Measurements from ENCODE around the gene HADH. TPM values are rescaled to one million over a fixed set of nuclear protein-coding genes. Genes with fewer than 3 reads are reported as not detected.
"Not testable (repeated sequence)": the region's sequence is repeated elsewhere in the genome, so short reads cannot be mapped to it uniquely, and the experiment has no call there.

Gene HADH
- polyA plus RNA-seq, 5 donors: 67.9 to 83.8 (median 78.1) TPM

DNA sequence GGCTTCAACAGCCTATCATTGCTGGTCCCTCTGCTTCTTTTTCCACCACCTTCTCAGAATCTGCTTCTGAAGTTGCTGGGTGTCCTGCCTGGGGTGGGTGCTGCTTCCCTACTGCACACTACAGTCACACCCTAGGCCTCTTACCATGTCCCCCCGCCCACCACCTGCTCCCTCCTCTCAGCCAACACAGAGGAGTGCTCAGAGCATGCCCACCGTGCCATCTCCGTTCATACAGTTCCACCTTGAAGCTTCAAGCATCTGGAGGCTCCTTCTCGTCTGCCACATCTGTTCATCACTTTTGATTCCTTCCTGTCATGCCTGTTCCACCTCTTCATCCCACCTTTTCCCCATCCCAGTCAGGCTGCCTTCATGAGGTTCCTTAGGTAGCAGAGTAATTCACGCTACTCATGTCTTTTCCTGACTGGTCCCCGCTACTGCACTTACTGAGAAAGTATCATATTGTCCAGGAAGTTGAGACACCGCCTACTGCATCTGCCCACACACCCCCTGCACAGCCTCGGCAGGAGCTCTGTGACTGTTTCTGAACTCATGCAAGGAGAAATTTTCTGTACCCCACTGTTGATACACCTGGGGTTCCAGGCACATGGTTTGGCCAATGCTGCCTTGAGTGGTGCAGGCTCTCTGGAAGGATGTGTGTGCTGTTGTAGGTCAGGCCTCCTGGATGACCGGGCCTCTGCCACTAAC is 39.5 kb downstream of the HADH start:
- no peak for DNase-seq

DNA sequence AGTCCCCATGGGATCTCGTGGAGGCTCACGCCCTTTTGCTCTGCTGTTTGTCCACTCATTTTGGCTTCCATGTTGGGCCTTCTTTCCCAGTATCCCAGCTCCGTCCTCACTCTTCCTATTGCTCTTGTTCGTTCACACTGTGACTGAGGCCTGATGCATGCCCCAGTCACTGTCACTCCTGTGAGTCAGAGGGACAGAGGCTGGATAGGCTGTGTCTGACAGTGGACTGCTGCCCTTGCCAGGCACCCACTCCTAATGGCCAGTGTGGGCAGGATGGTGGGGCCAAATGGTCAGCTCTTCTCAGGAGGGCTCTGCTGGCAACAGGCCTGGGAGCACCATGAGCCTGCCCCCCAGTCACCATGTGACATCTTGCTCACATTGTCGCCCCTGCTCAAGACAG is 40.0 kb downstream of the HADH start:
- no peak for DNase-seq

DNA sequence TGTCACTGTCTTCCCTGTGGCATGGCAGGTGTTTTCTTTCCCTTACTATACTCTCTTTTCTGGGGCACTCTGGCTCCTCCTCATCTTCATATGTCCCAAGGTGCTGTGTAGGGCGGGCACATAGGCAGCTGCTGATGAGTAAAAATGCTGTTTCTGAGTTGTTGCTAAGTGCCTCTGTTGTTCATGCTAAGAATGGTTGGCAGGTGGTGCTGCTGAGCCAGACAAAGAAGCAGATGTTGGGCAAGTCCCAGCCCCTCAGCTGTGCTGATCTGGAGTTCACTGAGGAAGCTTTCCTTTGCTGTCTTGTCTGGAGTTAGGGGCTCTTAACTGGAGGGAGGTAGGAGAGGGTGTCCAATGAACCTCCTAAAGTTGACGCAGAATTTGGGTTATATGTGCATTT is 40.6 kb downstream of the HADH start:
- DNase-seq: peak in 1 of 2 donors; percentile 27

DNA sequence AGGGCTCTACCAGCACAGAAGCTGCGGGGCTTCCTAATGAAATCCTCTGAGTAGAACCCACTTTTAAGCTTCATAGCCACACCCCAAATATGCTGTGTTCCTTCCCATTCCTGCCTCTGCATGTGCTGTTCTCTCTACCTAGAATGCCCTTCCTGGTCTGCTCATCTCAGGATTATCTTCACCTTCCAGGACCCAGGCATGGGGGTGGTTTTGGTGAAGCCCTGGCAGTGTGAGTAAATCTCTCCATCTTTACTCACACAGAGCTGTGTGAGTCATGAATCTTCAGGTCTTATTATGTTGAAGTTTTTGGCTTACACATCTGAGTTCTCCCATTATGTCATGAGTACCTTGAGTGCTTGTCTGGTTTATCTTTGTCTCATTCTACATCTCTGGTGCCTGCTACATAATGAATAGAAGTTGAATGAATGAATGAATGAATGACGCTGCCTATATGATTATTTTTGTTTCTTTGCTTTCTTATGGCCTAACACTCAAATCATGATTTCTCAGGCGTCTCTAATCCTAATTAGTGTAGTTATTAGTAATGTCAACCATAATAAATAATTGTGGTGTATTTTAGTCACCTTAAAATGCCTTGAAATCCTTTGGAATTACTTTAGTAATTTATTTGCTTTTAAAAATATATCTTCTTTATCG is 41.9 kb downstream of the HADH start:
- DNase-seq: no peak

DNA sequence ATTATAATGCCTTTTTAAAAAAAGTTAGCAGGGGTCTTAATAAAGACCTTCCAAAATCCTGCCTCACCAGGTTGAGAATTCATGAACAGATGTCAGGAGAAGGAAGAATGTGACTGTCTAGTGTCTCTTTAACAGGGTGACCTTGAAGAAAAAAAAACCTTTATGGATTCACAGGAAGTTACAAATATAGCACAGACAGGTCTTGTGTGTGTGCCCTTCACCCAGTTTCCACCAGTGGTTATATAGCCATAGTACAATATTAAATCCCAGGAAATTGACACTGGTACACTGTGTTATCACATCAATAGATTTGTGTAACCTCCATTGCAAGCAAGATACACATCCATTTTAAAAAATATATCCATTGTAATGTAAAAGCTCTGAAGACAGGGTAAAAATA is 43.7 kb downstream of the HADH start:
- no peak for DNase-seq

DNA sequence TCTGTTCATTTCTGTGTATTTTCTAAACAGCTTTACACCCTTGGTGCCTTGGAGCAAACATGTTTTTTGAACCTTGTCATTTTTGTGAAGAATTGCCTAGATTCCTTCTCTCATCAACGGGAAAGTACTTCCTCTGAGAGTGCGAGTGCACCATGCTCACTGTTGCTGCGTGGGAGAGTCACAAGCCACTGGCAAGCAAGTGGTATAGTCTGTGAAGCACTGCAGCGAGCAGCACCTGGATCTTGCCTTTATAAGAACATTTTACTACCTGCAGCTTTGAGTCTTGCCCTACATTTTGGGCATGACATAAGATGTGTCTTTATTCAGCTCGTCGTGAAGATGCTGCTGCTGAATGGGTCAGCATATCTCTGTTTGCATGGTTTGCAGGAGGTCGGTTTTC is 44.9 kb downstream of the HADH start:
- DNase-seq: no peak

DNA sequence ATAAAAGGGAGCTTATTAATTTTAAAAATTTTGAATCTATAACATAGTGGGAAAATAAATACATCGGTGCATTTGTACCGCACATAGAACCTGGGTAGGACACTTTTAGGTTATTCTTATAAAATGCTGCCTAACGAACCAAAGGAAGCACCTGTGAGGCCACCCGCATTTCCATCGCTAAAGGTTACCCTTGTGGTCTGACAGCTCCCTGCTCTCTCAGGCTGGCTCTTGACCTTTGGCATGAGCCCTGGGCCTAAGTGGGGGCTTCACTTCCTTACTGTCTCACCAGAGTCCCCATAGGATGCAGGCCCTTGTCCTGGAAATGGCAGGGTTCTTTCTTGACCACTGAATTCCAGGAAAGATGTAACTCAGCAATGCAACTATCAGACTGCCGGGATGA is 46.0 kb downstream of the HADH start:
- no peak for DNase-seq

DNA sequence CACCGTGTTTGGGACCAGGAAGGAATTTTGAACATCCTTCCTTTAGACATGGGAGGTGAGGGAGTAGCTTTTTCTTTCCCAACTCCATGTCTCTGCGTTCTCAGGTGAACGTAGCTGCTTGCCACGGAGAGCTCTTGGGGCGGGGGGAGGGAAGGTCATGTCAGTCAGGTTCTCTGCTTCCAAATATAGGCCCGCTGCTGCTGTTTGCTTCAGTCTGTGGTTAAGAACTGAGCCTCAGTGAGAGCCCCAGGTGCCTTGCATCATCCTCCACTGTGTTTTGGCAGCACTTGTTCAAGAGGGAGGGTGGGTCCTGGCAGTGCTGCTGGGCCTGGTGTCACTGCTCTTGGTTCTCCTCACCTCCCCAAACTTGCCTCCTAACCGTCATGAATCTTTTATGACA is 46.5 kb downstream of the HADH start:
- DNase-seq: no peak

DNA sequence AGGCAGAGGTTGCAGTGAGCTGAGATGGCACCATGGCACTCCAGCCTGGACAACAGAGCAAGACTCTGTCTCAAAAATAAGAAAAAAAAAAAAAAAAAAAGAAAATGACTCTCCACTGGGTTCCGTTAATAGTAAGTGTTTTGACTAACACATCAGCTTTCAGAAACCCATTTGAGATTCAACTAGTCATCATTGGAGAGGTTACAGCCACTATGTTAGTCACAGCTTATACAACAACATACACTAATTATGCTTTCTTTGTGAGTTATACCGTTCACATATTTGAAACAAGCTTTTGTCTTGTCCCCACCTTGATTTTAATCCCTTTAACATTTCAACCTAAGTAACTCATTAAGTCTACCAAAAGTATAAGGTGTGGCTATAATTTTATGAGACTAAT is 48.2 kb downstream of the HADH start:
- no peak for DNase-seq

DNA sequence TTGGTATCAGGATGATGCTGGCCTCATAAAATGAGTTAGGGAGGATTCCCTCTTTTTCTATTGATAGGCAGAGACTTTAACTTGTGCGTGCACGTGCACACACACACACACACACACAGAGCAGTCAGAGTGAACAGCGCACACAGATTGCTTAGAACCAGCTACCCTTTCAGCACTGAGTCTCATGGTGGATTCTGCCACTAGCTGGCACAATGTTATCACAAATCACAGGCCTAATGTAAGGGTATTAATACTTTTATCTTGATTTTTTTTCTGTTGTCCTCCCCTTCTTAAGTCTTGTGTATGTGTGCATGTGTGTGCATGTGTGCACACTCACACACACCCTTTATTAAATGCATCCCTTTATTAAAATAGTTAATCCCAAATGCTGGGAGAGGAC is 53.2 kb downstream of the HADH start:
- DNase-seq: no peak

DNA sequence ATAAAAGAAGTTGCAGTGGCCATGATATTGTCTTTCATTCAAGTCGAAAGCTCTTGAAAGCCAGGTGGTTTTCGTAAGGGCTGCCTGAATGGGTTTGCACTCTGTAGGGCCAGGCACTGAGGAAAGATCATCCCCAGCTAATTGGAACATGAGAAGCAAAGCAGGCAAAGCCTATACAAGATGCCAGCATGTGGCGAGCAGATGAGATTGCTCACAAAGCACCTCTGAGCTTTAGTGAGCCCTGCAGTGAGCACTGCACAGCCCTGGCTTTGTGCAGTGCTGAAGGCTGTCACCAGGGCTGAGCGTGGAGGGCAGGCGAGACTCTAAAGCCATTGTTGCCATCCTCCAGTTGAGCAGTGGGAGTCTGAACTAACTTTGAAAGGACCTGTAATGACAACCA is 53.8 kb downstream of the HADH start:
- DNase-seq: no peak

DNA sequence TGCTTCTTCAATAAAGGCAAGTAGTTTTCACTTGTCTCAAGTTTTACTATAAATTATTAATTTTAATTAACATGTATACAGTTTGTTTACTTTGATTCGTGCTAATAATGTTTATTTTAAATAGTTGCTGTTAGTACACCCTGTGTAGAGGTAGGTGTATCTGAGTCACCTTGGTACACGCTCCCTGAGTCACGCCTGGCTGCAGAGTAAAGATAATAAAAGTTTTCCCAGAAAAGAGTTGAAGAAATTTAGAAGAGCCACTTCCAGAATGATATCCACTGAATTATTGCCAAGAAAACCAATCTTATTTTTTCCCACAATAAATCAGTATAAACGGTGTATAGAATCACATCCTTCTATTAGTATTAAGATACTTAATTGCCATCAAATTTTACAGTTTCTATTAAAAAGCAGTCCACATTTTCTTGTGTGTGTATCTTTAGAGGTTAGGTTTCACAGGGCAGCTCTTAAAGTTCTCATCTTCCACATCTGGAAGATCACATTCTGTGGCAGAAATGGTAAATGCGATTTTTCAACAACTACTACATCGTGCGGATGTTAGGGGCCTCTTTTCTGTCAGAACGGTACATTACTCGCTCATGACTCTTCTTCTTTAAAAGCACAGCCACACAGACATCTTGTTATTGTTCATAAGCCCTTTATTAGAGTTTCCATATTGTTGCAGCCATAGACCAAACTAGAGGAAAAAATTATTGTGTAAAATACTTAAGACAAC is 55.4 kb downstream of the HADH start:
- DNase-seq: no peak

DNA sequence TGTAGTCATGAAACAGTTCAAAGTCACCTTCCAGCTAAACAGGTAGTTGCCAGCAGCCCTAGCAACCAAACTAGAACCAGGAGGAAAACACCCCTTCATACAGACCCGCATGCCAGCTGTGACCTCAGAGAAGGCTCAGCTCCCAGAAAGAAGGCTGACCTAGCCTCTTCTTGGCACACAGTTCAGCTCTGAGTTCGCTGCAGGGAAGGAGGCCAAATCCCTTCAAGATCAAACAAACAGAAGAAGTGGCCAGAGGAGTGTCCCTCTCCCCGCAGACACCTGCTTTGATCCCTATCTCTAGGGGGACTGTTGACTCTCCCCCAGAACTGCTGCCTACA is 56.0 kb downstream of the HADH start:
- DNase-seq: peak; percentile 23 to 43

DNA sequence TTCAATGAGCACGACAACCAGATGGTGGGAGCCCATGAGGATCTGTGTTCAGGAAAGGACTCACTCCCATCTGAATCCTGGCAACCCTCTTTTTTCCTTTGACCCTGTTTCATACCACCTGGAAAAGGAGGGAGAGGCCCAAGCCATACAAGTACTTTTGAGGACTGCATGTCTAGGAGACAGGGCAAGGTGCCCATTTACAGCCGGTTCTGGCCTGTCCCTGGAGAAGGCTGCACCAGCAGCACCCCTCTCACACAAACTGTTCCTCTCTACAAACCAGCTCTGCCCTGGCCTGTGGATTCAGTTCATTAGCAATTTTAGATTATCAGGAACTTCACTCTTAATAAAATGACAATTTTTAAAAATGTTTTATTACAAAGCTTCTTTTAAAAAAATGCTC is 57.5 kb downstream of the HADH start:
- no peak for DNase-seq

DNA sequence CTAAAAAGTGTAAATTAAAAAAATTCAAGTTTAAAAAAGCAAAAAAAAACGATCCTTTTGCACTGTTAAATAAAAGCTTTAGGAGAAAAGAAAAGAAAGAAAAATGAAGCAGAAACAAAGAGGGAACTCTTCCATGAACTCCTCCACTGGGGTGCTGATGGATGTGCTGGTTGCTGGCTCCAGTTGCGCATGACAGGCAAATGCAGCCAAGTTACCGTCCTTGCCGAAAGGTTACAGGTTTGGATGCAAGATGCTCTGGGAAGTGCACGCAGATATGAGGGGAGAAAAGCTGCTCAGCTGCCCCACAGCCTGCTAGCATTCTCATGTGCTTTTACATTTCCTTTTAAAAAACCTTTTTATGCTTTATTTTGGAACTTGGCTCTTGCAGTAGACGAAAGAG is 58.5 kb downstream of the HADH start:
- DNase-seq: no peak

DNA sequence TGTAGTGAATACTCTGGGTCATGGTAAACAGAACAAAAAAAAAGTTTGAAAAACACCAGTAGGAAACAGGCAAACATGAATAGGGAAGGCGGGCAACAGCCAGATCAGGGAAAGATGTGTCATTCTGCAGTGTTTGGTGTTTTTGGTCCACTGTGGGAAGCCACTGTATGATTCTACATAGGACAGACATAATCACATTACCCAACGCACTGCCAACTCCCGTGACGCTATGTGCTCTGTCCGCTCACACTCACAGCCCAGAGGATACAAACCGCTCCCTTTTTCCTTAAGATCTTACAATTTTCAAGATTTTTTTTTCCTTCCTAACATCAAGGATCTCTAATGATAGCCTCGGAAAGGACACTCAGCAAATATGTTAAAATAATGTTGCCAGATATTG is 59.3 kb downstream of the HADH start:
- DNase-seq: no peak

DNA sequence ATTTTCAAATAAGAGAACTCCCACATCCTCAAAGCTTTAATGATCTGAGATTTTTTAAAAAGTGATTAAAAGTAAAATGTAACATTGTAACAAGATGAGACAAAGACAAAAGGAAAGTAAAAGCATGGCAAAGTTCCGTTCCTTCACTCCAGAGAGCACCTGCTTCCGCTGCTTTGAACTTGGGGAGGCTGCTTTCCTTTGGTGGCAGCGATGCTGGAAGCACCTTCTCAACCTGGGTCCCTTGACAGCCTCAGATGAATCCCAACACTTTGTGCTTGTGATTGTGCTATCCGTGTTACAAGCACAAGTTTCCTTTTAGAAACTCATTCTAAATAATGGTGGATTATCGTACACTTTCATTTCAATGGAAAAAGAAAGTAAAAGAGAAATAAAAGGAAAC is 59.7 kb downstream of the HADH start:
- no peak for DNase-seq

DNA sequence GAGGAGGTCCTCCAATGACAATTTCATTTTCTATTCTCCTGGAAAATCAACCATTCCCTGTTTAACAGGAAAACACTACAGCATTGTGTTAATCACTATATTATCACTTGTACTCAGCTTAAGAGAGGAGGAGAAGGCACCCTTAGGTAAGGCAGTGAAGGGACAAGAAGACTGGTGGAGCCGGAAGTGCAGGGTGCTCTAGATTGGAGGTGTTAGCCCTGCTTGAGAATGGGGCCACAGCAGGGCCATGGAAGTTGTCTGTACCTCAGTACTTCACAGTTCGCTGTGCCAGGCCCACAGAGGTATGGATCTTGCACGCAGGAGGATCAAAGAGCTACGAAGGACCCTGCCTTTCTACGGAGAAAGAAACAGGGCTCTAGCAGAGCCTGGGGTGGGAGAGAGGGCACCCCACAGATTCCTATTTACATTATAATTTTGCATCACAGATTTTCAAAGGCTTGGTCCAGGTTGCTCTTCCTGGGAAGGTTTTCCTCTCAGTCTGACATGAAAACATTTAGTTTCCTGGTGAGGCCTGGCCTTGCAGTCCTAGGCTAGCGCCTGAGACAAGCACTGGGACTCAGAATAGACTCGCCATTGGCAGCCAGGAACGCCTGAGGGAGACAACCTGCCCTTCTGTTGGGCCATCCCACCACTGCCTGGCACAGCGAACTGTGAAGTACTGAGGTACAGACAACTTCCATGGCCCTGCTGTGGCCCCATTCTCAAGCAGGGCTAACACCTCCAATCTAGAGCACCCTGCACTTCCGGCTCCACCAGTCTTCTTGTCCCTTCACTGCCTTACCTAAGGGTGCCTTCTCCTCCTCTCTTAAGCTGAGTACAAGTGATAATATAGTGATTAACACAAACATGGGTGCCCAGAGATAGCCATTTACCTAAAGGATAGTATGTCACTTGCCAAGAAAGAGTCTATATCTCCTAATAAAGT is 60.8 kb downstream of the HADH start:
- not testable (repeated sequence) for DNase-seq

DNA sequence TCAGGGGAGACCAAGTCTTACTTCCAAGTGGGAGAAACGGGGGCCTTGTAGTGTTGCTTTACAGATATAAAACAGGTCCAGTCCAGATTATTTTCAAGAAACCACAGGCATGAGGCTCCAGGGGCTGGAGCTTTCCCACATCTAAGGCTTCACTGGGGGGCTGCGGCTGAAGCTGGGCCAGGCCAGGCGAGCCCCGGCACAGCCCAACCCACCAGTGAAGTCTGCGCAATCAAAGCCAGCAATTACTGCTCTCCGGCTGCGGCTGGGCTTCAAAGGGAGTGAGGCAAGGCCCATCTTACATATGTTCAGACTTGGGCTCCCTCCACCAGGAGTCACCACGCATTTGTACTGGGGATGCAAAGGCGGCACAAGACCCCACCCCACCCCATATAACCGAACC is 61.7 kb downstream of the HADH start:
- no peak for DNase-seq

DNA sequence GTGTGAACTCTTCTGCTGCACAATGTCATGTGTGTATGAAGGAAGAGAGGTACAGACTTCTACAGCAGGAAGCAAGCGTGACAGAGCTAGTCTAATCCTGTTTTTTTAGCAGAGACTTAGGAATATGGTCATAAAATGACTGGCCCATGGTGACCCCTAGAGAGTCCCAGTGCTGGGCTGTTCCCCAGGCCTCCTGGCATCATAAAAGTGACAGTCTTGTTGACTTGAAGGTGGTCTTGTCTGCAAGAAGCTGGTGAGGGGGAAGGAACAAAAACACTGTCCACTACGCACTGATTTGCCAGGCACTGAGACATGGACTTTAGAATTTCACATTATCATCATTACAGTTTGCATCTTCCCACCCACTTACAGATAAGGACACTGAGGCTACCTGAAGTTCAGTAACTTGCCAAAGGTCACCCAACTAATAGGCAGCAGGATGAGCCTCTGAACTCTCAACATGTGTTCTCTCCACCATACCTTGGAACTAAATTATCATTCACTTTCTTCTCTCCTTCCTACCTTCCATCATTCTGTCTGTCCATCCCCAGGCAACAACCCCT is 63.0 kb downstream of the HADH start:
- DNase-seq: no peak

DNA sequence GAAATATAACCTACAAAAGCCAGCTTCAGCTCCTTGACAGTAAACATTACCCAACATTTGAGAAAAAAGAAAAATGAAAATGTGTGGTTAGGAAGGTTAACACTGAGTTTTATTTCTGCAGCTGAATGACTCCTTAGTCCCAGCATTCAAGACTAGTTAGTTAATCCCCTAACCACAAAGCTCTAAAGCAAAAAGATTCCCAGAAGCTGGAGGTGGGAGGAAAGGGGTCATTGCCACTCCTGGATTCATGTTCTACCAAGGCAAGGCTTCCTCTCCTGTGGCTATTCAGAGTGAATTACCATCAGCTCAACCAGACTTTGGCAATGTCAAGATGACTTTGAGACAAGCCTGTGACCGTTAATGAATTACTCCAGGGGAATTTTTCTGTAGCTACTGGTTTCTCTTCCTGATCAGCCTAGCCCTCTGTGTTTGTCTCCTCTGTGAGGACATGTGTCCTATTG is 63.6 kb downstream of the HADH start:
- no peak for DNase-seq

All from right lung (tissue), 5 donors.